Neutrophil (primary cell): Measurements from ENCODE around the gene ATG7.

Experiments
- H3K27ac ChIP-seq: fragments of 200-600 bp; sonication (generic); 2 replicates; pipeline ENCODE4 v1.5.1; 2016; ENCODE audit warnings: mild to moderate bottlenecking, moderate library complexity
- H3K27me3 ChIP-seq: fragments of 200-600 bp; sonication (generic); 2 replicates; pipeline ENCODE4 v1.6.0; 2016; ENCODE audit warnings: mild to moderate bottlenecking
- H3K36me3 ChIP-seq: fragments of 200-600 bp; sonication (generic); 2 replicates; pipeline ENCODE4 v1.5.1; 2017
- H3K4me1 ChIP-seq, 2 experiments: fragments of 200-600 bp in 1 of 2; sonication (generic) in 1 of 2; 1 replicate in 1 of 2; 2 replicates in 1 of 2; pipeline versions ENCODE4 v1.5.1 to v1.6.1; 2013 to 2016; ENCODE audit warnings: low read depth in 1 of 2, low read length in 1 of 2, mild to moderate bottlenecking in 1 of 2, moderate library complexity in 1 of 2; ENCODE audit not compliant: control insufficient read depth in 1 of 2, insufficient read depth in 1 of 2
- H3K4me3 ChIP-seq, 2 experiments: fragments of 200-600 bp in 1 of 2; sonication (generic) in 1 of 2; 1 replicate in 1 of 2; 2 replicates in 1 of 2; pipeline ENCODE4 v1.5.1; 2013 to 2016; ENCODE audit warnings: low read depth in 1 of 2, low read length in 1 of 2, mild to moderate bottlenecking in 1 of 2, moderate library complexity in 1 of 2
- H3K9me3 ChIP-seq: fragments of 200-600 bp; sonication (generic); 2 replicates; pipeline ENCODE4 v1.5.1; 2016
- CTCF ChIP-seq: fragments of 200-600 bp; sonication (generic); IDR thresholded peaks from 2 replicates; pipeline ENCODE4 v1.5.1; 2016; ENCODE audit warnings: antibody characterized with exemption

Gene ATG7

DNA sequence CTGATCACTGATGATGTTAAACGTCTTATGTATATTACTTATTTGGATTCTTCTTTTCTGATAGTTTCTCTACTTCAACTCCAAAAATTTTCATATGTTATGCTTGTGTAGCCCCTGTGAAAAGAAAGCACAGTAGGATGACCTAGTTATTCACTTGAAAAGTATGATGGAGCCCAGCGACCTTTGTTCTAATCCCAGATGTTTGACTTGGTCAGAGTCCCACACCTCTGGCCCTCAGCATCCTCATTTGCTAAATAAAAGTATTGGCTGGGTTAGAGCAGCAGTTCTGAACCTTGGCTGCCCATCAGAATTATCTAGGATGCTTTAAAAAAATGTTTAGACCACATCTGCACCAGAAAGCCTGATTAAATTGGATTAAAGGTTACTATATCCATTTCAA, 173.7 kb downstream of the ATG7 start:
- no peak for TF ChIP-seq CTCF
- Histone ChIP-seq H3K4me3 (no peak overlapping the region), H3K9me3 (no peaks in the 10 kb centered on the region), H3K27ac (no peak overlapping the region), H3K27me3 (no peaks in the 10 kb centered on the region), H3K36me3 (peaks cover 4% of the 10 kb centered on the region), H3K4me1 (no peaks in the 10 kb centered on the region)

- H3K27ac ChIP-seq, result no peak overlapping the region
- no peaks in the 10 kb centered on the region for H3K4me1 ChIP-seq
- TF ChIP-seq CTCF, result no peak
- H3K27me3 ChIP-seq, result no peaks in the 10 kb centered on the region
- H3K9me3 ChIP-seq, result no peaks in the 10 kb centered on the region
- no peak overlapping the region for H3K4me3 ChIP-seq
- H3K36me3 ChIP-seq, result peaks cover 4% of the 10 kb centered on the region
Measured at GRCh38 chr3:11447584-11448200, 175.5 kb downstream of the ATG7 start.

DNA sequence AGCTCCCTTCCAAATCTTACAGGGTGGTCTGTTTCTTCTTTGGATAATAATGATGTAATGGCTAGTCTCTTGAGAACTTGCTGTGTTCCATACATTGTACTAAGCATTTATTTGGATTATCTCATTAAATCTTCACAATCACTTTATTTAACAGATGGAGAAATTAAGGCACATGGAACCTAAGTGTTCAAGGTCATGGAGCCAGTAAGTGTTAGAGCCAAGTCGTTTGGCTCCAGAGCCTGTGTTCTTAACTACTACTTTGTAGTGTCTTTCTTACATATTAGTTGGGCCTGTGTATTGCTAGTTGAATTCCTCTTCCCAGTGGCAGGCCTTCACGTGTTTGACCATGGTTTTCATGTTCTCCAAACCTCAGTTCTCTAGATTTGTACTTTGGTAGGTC, 177.8 kb downstream of the ATG7 start:
- H3K36me3 ChIP-seq, result peaks cover 4% of the 10 kb centered on the region
- no peak overlapping the region for H3K4me3 ChIP-seq
- TF ChIP-seq CTCF, result no peak
- peaks cover 0 to under 1% of the 10 kb centered on the region in 2 experiments for H3K4me1 ChIP-seq
- no peaks in the 10 kb centered on the region for H3K27me3 ChIP-seq
- no peak overlapping the region for H3K27ac ChIP-seq
- no peaks in the 10 kb centered on the region for H3K9me3 ChIP-seq

GRCh38 chr3:11452312-11452711, 180.1 kb downstream of the ATG7 start:
- H3K27me3 ChIP-seq, result no peaks in the 10 kb centered on the region
- no peaks in the 10 kb centered on the region for H3K9me3 ChIP-seq
- H3K4me1 ChIP-seq, result peaks cover 15 to 24% of the 10 kb centered on the region in 2 experiments
- H3K27ac ChIP-seq, result no peak overlapping the region
- no peak for TF ChIP-seq CTCF
- no peak overlapping the region for H3K4me3 ChIP-seq
- no peaks in the 10 kb centered on the region for H3K36me3 ChIP-seq

DNA sequence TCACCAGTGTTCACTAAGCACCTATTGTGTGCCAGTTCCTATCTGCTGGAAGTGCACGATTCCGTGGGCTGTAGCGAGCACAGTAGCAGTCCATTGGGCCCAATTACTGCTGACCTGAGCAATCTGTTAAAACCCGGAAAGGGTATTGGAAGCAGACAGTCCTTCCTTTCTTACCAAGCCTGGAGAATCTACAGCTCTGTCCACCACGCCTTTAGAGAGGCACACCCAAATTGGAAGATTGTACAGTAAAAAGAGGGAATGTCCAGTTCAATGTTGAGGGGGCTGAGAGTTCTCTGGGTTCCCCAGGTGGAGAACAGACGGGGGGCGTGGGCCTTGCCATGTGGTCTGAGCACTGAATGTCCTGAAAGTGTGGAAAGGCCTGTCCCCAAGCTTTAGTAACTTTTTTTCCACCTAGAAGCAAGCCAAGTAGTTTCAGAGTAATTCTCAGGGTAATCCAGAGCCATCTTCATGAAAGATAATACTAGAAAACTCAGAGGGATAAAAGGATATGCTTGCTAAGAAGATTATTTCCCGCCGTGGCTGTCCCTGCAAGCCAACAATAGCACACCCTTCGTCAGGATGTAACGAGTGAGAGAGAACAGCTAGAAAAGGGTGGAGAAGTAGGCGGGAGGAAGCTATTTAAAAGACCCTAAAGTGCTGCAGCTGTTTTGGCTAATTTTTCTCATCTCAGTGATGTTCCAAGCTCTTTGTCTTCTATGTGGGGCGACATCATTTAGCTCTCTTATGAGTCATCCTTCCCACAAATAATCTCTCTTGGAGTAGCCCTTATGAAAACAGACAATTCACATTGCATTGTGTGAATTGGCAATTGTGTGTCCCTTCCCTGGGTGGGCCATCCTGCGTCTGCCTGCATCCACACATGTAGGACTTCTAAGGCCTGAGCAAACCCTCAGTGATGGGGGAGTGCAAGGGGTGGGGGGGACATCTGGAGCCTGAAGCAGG, 181.0 kb downstream of the ATG7 start:
- H3K27me3 ChIP-seq, result no peaks in the 10 kb centered on the region
- no peak overlapping the region for H3K4me3 ChIP-seq
- TF ChIP-seq CTCF, result no peak
- H3K9me3 ChIP-seq, result no peaks in the 10 kb centered on the region
- no peaks in the 10 kb centered on the region for H3K36me3 ChIP-seq
- peaks cover 15 to 25% of the 10 kb centered on the region in 2 experiments for H3K4me1 ChIP-seq
- H3K27ac ChIP-seq, result no peak overlapping the region
